HG03457 (cell line): ENCODE results near the gene CEP97.
A peak's percentile ranks its signal among the peaks of the same experiment; 100 is the strongest.

Source experiments
- ATAC-seq: cut with Tn5 transposase; IDR thresholded peaks from one replicate; pipeline ENCODE4 v1.9.1; 2021; ENCODE audit warnings: moderate number of reproducible peaks; ENCODE audit not compliant: unreplicated experiment

The CEP97 gene

GRCh38 chr3:101811875-101812274 is 87.5 kb downstream of the CEP97 start:
- no peak for ATAC-seq

GRCh38 chr3:101812895-101813294 is 88.5 kb downstream of the CEP97 start:
- no peak for ATAC-seq

- ATAC-seq = no peak
These were observed 89.5 kb downstream of the CEP97 start for GRCh38 chr3:101813817-101814440.

- ATAC-seq = no peak
These were observed 90.4 kb downstream of the CEP97 start for GRCh38 chr3:101814835-101815234.

- ATAC-seq = no peak
These were observed 92.1 kb downstream of the CEP97 start for GRCh38 chr3:101816215-101817149.

GRCh38 chr3:101817992-101818391 is 93.6 kb downstream of the CEP97 start:
- ATAC-seq = no peak

DNA sequence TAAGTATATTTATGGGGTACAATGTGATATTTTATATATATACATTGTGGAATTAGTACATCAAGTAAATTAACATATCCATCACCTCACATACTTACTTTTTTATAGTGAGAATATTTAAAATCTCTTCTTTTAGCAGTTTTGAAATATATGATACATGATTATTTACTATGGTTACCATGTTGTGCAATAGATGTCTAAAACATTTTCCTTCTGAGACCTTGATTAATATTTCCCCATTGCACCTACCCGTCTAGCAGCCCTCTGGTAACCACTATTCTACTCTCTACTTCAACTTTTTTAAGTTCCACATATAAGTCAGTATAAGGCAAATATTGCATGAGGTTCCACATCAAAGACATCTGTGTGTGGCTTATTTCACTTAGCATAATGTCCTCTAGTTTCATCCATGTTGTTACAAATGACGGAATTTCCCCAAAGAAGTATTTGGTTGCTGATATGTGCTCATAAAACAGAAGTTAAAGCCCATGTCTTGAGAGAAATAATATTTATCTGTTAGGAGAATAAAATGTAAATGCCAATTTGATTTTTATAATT is 95.3 kb downstream of the CEP97 start:
- ATAC-seq = peak; percentile 51
